ENCODE results near the gene FKBP6. TPM values are rescaled to one million over a fixed set of nuclear protein-coding genes. Genes with fewer than 3 reads are reported as not detected.
A peak's percentile ranks its signal among the peaks of the same experiment; 100 is the strongest.
"Not testable (repeated sequence)": the region's sequence is repeated elsewhere in the genome, so short reads cannot be mapped to it uniquely, and the experiment has no call there.

Gene FKBP6
- total RNA-seq, 1 donor from 2014 or later = not detected

GRCh38 chr7:73395538-73396503 is 67.9 kb downstream of the FKBP6 start:
- no peaks in the 10 kb centered on the region for H3K4me1 Mint-ChIP-seq (ENCODE audit: low read depth)
- no peaks in the 10 kb centered on the region for H3K9me3 Mint-ChIP-seq
- no peak overlapping the region for H3K27ac Mint-ChIP-seq
- H3K36me3 Mint-ChIP-seq (ENCODE audit: low read depth) = no peaks in the 10 kb centered on the region
- no peak overlapping the region for H3K4me3 Mint-ChIP-seq
- intact Hi-C loops (cut with micrococcal nuclease) = no loop called here
- H3K27me3 Mint-ChIP-seq (ENCODE audit: insufficient read depth) = no peaks in the 10 kb centered on the region
- no peak for DNase-seq (ENCODE audit: low spot score)

GRCh38 chr7:73397521-73398281 is 69.7 kb downstream of the FKBP6 start:
- H3K27me3 Mint-ChIP-seq (ENCODE audit: insufficient read depth) = no peaks in the 10 kb centered on the region
- no peaks in the 10 kb centered on the region for H3K36me3 Mint-ChIP-seq (ENCODE audit: low read depth)
- intact Hi-C loops (cut with micrococcal nuclease) = no loop called here
- no peak overlapping the region for H3K27ac Mint-ChIP-seq
- H3K4me1 Mint-ChIP-seq (ENCODE audit: low read depth) = no peaks in the 10 kb centered on the region
- H3K4me3 Mint-ChIP-seq = no peak overlapping the region
- DNase-seq (ENCODE audit: low spot score) = no peak
- H3K9me3 Mint-ChIP-seq = no peaks in the 10 kb centered on the region

- H3K27me3 Mint-ChIP-seq (ENCODE audit: insufficient read depth); H3K9me3 Mint-ChIP-seq; H3K4me1 Mint-ChIP-seq (ENCODE audit: low read depth); H3K36me3 Mint-ChIP-seq (ENCODE audit: low read depth); H3K27ac Mint-ChIP-seq; H3K4me3 Mint-ChIP-seq; intact Hi-C loops (cut with micrococcal nuclease): not testable (repeated sequence)
- DNase-seq (ENCODE audit: low spot score) = peak; percentile 28
Observed at GRCh38 chr7:73399185-73400050, 71.5 kb downstream of the FKBP6 start.

DNA sequence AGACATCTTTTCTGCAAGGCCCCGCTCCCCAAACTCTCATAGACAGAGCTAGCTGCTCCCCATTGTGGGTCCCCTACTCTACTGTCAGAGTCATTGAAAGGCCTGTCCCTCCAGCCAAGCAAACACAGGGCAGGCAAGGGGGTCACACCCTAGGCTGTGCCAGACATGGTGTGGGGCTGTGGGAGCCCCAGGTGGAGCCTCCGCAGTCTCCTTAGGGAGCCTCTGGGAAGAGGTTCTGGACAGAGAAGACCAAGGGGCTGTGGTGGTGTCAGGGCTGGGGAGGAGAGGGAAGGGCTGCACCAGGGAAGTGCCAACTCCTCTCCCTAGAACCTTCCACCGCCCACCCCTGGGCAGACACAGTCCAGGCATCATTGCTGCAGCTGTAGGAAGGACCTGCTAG is 76.9 kb downstream of the FKBP6 start:
- H3K36me3 Mint-ChIP-seq (ENCODE audit: low read depth); H3K9me3 Mint-ChIP-seq; H3K4me1 Mint-ChIP-seq (ENCODE audit: low read depth); H3K27ac Mint-ChIP-seq; H3K4me3 Mint-ChIP-seq; intact Hi-C loops (cut with micrococcal nuclease); DNase-seq (ENCODE audit: low spot score); H3K27me3 Mint-ChIP-seq (ENCODE audit: insufficient read depth): not testable (repeated sequence)

Other genes starting within 250 kb of the FKBP6 start
- not detected in 2 replicates for gene SPDYE9, start 242.1 kb upstream of the FKBP6 start, total RNA-seq
- 70.3 and 74.8 TPM in 2 replicates for gene NSUN5, start 19.3 kb upstream of the FKBP6 start, total RNA-seq
- not detected in 2 replicates for gene TRIM50, start 79 bp upstream of the FKBP6 start, total RNA-seq
- 0.54 and 0.67 TPM in 2 replicates for gene FZD9, start 105.6 kb downstream of the FKBP6 start, total RNA-seq
- gene BAZ1B, start 194.1 kb downstream of the FKBP6 start, total RNA-seq = 110 and 111 TPM in 2 replicates
- 80.6 and 86.0 TPM in 2 replicates for gene BCL7B, start 229.5 kb downstream of the FKBP6 start, total RNA-seq